GM23338 (cell line): ENCODE results near the gene CALHM2. TPM values are rescaled to one million over a fixed set of nuclear protein-coding genes. Genes with fewer than 3 reads are reported as not detected.

ENCODE experiments used
- ATAC-seq: fragments of 200-7000 bp; cut with Tn5 transposase; 3 replicates; pipeline ENCODE4 v1.9.1; 2020
- DNase-seq: peaks from one replicate; pipeline ENCODE4 v3.0.0-alpha.2; 2015; ENCODE audit warnings: low spot score
- H2AFZ ChIP-seq: fragments of 200-600 bp; sonication (generic); 2 replicates; pipeline ENCODE4 v1.8.0; 2016; ENCODE audit warnings: antibody characterized with exemption, mild to moderate bottlenecking, moderate library complexity
- H3F3A ChIP-seq: fragments of 200-600 bp; sonication (generic); replicated peaks from 2 replicates; pipeline ENCODE4 v1.8.0; 2017; ENCODE audit warnings: antibody characterized with exemption, mixed run types, low read depth
- H3K27ac ChIP-seq: fragments of 200-600 bp; sonication (generic); 2 replicates; pipeline ENCODE4 v1.6.1; 2016; ENCODE audit warnings: low read depth
- H3K27me3 ChIP-seq: fragments of 200-600 bp; sonication (generic); 2 replicates; pipeline ENCODE4 v1.8.0; 2016; ENCODE audit warnings: mild to moderate bottlenecking, mixed run types, moderate library complexity; ENCODE audit not compliant: insufficient read depth
- H3K36me3 ChIP-seq: fragments of 200-600 bp; sonication (generic); 2 replicates; pipeline ENCODE4 v1.8.0; 2016; ENCODE audit warnings: mild to moderate bottlenecking; ENCODE audit not compliant: insufficient read depth
- H3K4me1 ChIP-seq: fragments of 200-600 bp; sonication (generic); 2 replicates; pipeline ENCODE4 v1.8.0; 2016; ENCODE audit warnings: mild to moderate bottlenecking, moderate library complexity; ENCODE audit not compliant: insufficient read depth
- H3K4me2 ChIP-seq: fragments of 200-600 bp; sonication (generic); 2 replicates; pipeline ENCODE4 v1.7.1; 2017; ENCODE audit warnings: mixed run types
- H3K4me3 ChIP-seq: fragments of 200-600 bp; sonication (generic); 2 replicates; pipeline ENCODE4 v1.6.1; 2016; ENCODE audit warnings: mixed run types
- H3K79me2 ChIP-seq: fragments of 200-600 bp; sonication (generic); replicated peaks from 2 replicates; pipeline ENCODE4 v1.8.0; 2017; ENCODE audit warnings: mild to moderate bottlenecking; ENCODE audit not compliant: insufficient read depth
- H3K9me2 ChIP-seq: fragments of 200-600 bp; sonication (generic); 2 replicates; pipeline ENCODE4 v1.8.0; 2017; ENCODE audit not compliant: insufficient read depth
- H4K20me1 ChIP-seq: fragments of 200-600 bp; sonication (generic); replicated peaks from 2 replicates; pipeline ENCODE4 v1.8.0; 2017; ENCODE audit warnings: mild to moderate bottlenecking; ENCODE audit not compliant: insufficient read depth
- H3K27ac Mint-ChIP-seq: 2 replicates; pipeline ENCODE4 v1.8.0; 2020; ENCODE audit warnings: inconsistent platforms, mild to moderate bottlenecking, moderate library complexity, mixed read lengths
- H3K27me3 Mint-ChIP-seq: 3 replicates; pipeline ENCODE4 v1.8.0; 2022; ENCODE audit warnings: low read depth, mild to moderate bottlenecking, moderate library complexity, mixed read lengths, inconsistent platforms; ENCODE audit not compliant: insufficient read depth, poor library complexity
- H3K36me3 Mint-ChIP-seq: 3 replicates; pipeline ENCODE4 v1.8.0; 2021; ENCODE audit warnings: low read depth, mild to moderate bottlenecking, inconsistent platforms, moderate library complexity, mixed read lengths
- H3K4me1 Mint-ChIP-seq: 3 replicates; pipeline ENCODE4 v1.8.0; 2020; ENCODE audit warnings: mild to moderate bottlenecking, inconsistent platforms, mixed read lengths
- H3K4me3 Mint-ChIP-seq: 3 replicates; pipeline ENCODE4 v1.8.0; 2021; ENCODE audit warnings: moderate library complexity, mild to moderate bottlenecking, inconsistent platforms, mixed read lengths
- H3K9me3 Mint-ChIP-seq: 3 replicates; pipeline ENCODE4 v1.8.0; 2020; ENCODE audit warnings: moderate library complexity, mild to moderate bottlenecking, inconsistent platforms, mixed read lengths
- CREB1 ChIP-seq: fragments of 250-450 bp; sonication (Bioruptor Pico); IDR thresholded peaks from 2 replicates; pipeline ENCODE4 v1.5.0; 2020; ENCODE audit warnings: low read depth, mild to moderate bottlenecking, moderate library complexity
- REST ChIP-seq: IDR thresholded peaks from one replicate; pipeline ENCODE4 v1.6.1; 2018; ENCODE audit warnings: antibody characterized with exemption; ENCODE audit not compliant: unreplicated experiment
- ZNF462 ChIP-seq: fragments of 250-450 bp; sonication (Bioruptor Pico); IDR thresholded peaks from 2 replicates; pipeline ENCODE4 v1.5.0; 2020; ENCODE audit warnings: mild to moderate bottlenecking, moderate library complexity
- polyA plus RNA-seq: library from polyadenylated mRNA; unstranded; fragments of >200 nt; fragmentation: Nextera tagmentation; extraction: Ambion mirVana; gene quantifications from 2 replicates; pipeline ENCODE4 v1.2.1, GENCODE V29; 2016
- total RNA-seq: library from RNA; depleted of rRNA; stranded (reverse); fragments of >200 nt; shearing (Covaris generic); gene quantifications from 2 replicates; pipeline ENCODE4 v1.2.3, GENCODE V29; 2014

Gene CALHM2
- total and polyA plus RNA-seq, 2 experiments from 2014 or later = 2.1 to 2.2 TPM

GRCh38 chr10:103447187-103447586, 5.0 kb downstream of the CALHM2 start:
- Histone ChIP-seq H3K27me3 (no peaks in the 10 kb centered on the region), H2AFZ (no peak overlapping the region), H3K4me2 (no peak overlapping the region), H3K36me3 (peaks cover 33% of the 10 kb centered on the region), H3K4me3 (no peak overlapping the region), H3K27ac (no peak overlapping the region), H3K4me1 (no peaks in the 10 kb centered on the region; the same call in 1 of the 2 replicates), H3F3A (no peaks in the 10 kb centered on the region), H3K9me2 (no peaks in the 10 kb centered on the region), H3K79me2 (no peaks in the 10 kb centered on the region), H4K20me1 (no peaks in the 10 kb centered on the region; the same call in 1 of the 2 replicates)
- Mint-ChIP-seq H3K27ac (no peak overlapping the region), H3K9me3 (no peaks in the 10 kb centered on the region; the same call in 2 of the 3 replicates), H3K36me3 (peaks cover 63% of the 10 kb centered on the region), H3K27me3 (peaks cover 15% of the 10 kb centered on the region), H3K4me3 (no peak overlapping the region), H3K4me1 (peaks cover 12% of the 10 kb centered on the region)
- no peak for TF ChIP-seq REST
- TF ChIP-seq ZNF462 (CRISPR knock-in tag) = no peak
- no peak for TF ChIP-seq CREB1 (CRISPR knock-in tag)
- no peak for ATAC-seq
- DNase-seq = no peak
